Peyer's patch (tissue), 4 donors: Measurements from ENCODE around the gene DNMT1. TPM values are rescaled to one million over a fixed set of nuclear protein-coding genes. Genes with fewer than 3 reads are reported as not detected.

Experiments
- DNase-seq, 3 donors: peaks; one replicate each; pipeline ENCODE4 v3.0.0-alpha.2; 2017 to 2019
- H3K27ac ChIP-seq, 4 donors: fragments of 200-600 bp; sonication (generic); one replicate each; pipeline ENCODE4 v1.5.1; 2016 to 2019
- H3K27me3 ChIP-seq, 2 donors: fragments of 200-600 bp; sonication (generic); one replicate each; pipeline ENCODE4 v1.5.1; 2019
- H3K36me3 ChIP-seq, 3 donors: fragments of 200-600 bp; sonication (generic); one replicate each; pipeline ENCODE4 v1.5.1; 2016 to 2019
- H3K4me1 ChIP-seq, 4 donors: fragments of 200-600 bp; sonication (generic); one replicate each; pipeline ENCODE4 v1.5.1; 2016 to 2019
- H3K4me3 ChIP-seq, 4 donors: fragments of 200-600 bp; sonication (generic); 1 replicate in 3 of 4; 2 replicates in 1 of 4; pipeline ENCODE4 v1.5.1; 2016 to 2019; ENCODE audit warnings: mild to moderate bottlenecking in 1 of 4
- H3K9me3 ChIP-seq, 4 donors: fragments of 200-600 bp; sonication (generic); one replicate each; pipeline ENCODE4 v1.5.1; 2016 to 2019; ENCODE audit warnings: mild to moderate bottlenecking in 1 of 4
- POLR2A ChIP-seq, 2 donors: fragments of 450-650 bp; IDR thresholded peaks; one replicate each; pipeline ENCODE4 v1.5.1; 2017; ENCODE audit warnings: antibody characterized with exemption in 2 of 2, mild to moderate bottlenecking in 2 of 2, moderate library complexity in 2 of 2
- total RNA-seq, 4 donors: library from RNA; depleted of rRNA; stranded (reverse); fragments of >200 nt; gene quantifications; one replicate each; pipeline ENCODE4 v1.1.0, GENCODE V29; 2016
- TF ChIP-seq, protein P1 (sequence below), 6 experiments: fragments of 450-650 bp in 4 of 6; fragments of 200-600 bp in 2 of 6; sonication (generic) in 1 of 6; IDR thresholded peaks; one replicate each; pipeline ENCODE4 v1.5.1; 2017 to 2019; ENCODE audit warnings: antibody characterized with exemption in 6 of 6, mild to moderate bottlenecking in 3 of 6, moderate library complexity in 1 of 6

DNMT1 gene
- total RNA-seq, 4 donors from 2014 or later: 22.1 to 195 (median 41.5) TPM

DNA sequence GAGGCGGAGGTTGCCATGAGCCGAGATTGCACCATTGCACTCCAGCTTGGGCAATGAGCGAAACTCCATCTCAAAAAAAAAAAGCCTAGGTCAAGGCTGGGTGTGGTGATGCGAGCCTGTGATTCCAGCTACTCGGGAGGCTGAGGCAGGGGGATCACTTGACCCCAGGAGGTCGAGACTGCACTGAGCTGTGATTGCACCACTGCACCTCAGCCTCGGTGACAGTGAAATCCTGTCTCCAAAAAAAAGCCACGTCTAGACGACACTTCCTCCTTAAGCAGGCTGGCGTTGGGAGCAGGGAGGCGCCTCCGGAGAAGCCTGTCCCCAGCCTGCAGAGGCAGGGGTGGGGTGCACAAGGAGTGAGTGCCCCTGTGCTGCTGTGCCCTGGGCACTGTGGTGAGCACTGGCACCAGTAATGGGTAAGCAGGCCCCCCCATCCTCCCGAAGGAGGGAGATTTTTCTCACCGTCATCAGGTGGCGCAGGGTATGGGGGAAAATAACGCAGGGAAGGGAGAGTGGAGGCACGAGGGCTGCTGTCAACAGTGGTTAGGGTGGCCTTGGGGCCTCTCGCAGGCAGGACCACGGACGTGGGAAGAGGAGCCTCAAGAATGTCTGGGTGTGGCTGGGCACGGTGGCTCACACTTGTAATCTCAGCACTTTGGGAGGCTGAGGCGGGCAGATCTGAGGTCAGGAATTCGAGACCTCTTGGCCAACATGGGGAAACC is 82.6 kb downstream of the DNMT1 start:
- H3K4me1 ChIP-seq: peaks cover 0 to 40% (median 15%) of the 10 kb centered on the region in 4 donors
- H3K27me3 ChIP-seq: no peaks in the 10 kb centered on the region
- peaks cover 0 to 74% (median 0%) of the 10 kb centered on the region in 3 donors for H3K36me3 ChIP-seq
- DNase-seq: peak in 1 of 3 donors; percentile 35
- peak overlapping the region in 3 of 4 donors; percentile 1 to 24 (median 19) for H3K4me3 ChIP-seq
- no peaks in the 10 kb centered on the region for H3K9me3 ChIP-seq
- H3K27ac ChIP-seq: peak overlapping the region; percentile 22 to 80 (median 40)
- TF ChIP-seq, protein P1, sequence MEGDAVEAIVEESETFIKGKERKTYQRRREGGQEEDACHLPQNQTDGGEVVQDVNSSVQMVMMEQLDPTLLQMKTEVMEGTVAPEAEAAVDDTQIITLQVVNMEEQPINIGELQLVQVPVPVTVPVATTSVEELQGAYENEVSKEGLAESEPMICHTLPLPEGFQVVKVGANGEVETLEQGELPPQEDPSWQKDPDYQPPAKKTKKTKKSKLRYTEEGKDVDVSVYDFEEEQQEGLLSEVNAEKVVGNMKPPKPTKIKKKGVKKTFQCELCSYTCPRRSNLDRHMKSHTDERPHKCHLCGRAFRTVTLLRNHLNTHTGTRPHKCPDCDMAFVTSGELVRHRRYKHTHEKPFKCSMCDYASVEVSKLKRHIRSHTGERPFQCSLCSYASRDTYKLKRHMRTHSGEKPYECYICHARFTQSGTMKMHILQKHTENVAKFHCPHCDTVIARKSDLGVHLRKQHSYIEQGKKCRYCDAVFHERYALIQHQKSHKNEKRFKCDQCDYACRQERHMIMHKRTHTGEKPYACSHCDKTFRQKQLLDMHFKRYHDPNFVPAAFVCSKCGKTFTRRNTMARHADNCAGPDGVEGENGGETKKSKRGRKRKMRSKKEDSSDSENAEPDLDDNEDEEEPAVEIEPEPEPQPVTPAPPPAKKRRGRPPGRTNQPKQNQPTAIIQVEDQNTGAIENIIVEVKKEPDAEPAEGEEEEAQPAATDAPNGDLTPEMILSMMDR (IDR thresholded peaks at IDR 0.05): no peak
- no peak for TF ChIP-seq POLR2A (IDR thresholded peaks at IDR 0.05)

- DNase-seq: peak; percentile 56 to 87 (median 80)
- peak within 1 kb of the TSS; percentile 35 to 80 (median 44) for H3K27ac ChIP-seq
- TF ChIP-seq, protein P1 (IDR thresholded peaks at IDR 0.05): no peak
- peak in 1 of 2 donors; percentile 11 for TF ChIP-seq POLR2A (IDR thresholded peaks at IDR 0.05)
- H3K4me3 ChIP-seq: peak within 1 kb of the TSS in 3 of 4 donors; percentile 1 to 24 (median 19)
- H3K27me3 ChIP-seq: no peaks in the 10 kb centered on the region
- H3K36me3 ChIP-seq: peaks cover 0 to 66% (median 0%) of the 10 kb centered on the region in 3 donors
- no peaks in the 10 kb centered on the region for H3K9me3 ChIP-seq
- H3K4me1 ChIP-seq: peaks cover 0 to 48% (median 18%) of the 10 kb centered on the region in 4 donors
Observed at GRCh38 chr19:10111405-10111811, 83.3 kb downstream of the DNMT1 start, which contains the start of gene P2RY11. P2RY11 (plus strand) TSS chr19:10111693; CDS start chr19:10111722, 29 bp downstream.

DNA sequence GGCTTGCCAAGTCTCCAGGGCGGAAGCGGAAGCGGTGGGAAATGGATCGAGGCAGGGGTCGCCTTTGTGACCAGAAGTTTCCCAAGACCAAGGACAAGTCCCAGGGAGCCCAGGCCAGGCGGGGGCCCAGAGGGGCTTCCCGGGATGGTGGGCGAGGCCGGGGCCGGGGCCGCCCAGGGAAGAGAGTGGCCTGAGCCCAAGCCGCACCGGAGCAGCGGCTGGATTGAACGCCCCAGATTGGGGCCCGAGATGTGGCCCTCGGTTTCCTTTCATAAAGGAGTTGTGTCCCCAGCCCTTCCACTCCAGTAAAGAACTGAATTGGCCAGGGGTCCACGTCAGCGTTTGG is 83.8 kb downstream of the DNMT1 start:
- Histone ChIP-seq H3K36me3 (peaks cover 0 to 61% (median 0%) of the 10 kb centered on the region in 3 donors), H3K4me1 (peaks cover 0 to 52% (median 18%) of the 10 kb centered on the region in 4 donors), H3K27me3 (no peaks in the 10 kb centered on the region), H3K9me3 (no peaks in the 10 kb centered on the region), H3K4me3 (no peak overlapping the region), H3K27ac (peak overlapping the region in 3 of 4 donors; percentile 35 to 80 (median 36))
- DNase-seq: no peak
- TF ChIP-seq, protein P1 (IDR thresholded peaks at IDR 0.05): no peak
- no peak for TF ChIP-seq POLR2A (IDR thresholded peaks at IDR 0.05)

DNA sequence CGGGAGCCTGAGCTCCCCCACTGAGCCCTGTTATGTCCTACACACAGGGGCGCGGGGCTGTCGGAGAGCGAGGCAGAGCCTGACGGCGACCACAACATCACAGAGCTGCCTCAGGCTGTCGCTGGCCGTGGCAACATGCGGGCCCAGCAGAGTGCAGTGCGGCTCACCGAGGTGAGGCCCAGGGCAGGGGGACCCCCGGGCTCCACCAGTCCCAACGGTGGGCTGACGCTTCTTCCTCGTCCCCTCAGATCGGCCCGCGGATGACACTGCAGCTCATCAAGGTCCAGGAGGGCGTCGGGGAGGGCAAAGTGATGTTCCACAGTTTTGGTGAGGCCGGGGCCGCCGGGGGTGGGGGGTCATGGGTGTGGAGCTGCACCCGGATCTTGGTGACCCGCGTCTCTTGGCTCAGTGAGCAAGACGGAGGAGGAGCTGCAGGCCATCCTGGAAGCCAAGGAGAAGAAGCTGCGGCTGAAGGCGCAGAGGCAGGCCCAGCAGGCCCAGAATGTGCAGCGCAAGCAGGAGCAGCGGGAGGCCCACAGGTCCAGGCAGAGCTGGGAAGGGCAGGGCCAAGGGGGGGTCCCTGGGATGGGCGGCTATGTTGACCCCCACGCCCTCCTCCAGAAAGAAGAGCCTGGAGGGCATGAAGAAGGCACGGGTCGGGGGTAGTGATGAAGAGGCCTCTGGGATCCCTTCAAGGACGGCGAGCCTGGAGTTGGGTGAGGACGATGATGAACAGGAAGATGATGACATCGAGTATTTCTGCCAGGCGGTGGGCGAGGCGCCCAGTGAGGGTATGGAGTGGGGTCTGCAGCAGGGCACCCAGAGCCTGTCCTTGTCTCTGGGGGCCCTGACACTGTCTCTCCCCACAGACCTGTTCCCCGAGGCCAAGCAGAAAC is 84.4 kb downstream of the DNMT1 start:
- peak overlapping the region in 2 of 4 donors; percentile 35 to 80 for H3K27ac ChIP-seq
- no peak for DNase-seq
- H3K4me1 ChIP-seq: peaks cover 0 to 58% (median 24%) of the 10 kb centered on the region in 4 donors
- H3K4me3 ChIP-seq: no peak overlapping the region
- TF ChIP-seq, protein P1 (IDR thresholded peaks at IDR 0.05): no peak
- TF ChIP-seq POLR2A (IDR thresholded peaks at IDR 0.05): no peak
- H3K27me3 ChIP-seq: no peaks in the 10 kb centered on the region
- H3K9me3 ChIP-seq: no peaks in the 10 kb centered on the region
- H3K36me3 ChIP-seq: peaks cover 0 to 55% (median 0%) of the 10 kb centered on the region in 3 donors

DNA sequence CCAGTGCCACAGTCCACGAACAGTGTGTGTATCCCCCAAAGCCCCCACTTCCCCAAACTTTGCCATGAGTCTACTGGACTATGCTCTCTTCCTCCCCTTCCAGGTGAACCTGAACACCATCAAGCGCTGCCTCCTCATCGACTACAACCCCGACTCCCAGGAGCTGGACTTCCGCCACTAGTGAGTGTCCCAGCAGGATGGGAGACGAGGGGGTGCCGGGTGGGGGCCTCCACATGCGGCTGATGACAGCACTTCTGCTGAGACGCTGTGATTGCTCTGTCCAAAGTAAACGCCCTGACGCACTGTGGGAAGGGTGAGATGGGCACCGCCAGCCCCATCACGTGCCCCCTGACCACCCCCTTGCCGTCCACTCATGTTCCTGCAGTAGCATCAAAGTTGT is 85.2 kb downstream of the DNMT1 start:
- Histone ChIP-seq H3K4me3 (no peak overlapping the region), H3K9me3 (no peaks in the 10 kb centered on the region), H3K27me3 (no peaks in the 10 kb centered on the region), H3K4me1 (peaks cover 0 to 62% (median 27%) of the 10 kb centered on the region in 4 donors), H3K36me3 (peaks cover 0 to 47% (median 0%) of the 10 kb centered on the region in 3 donors), H3K27ac (no peak overlapping the region)
- TF ChIP-seq POLR2A (IDR thresholded peaks at IDR 0.05): no peak
- TF ChIP-seq, protein P1 (IDR thresholded peaks at IDR 0.05): no peak
- DNase-seq: no peak
